Measurements from ENCODE around the gene TENM4. TPM values are rescaled to one million over a fixed set of nuclear protein-coding genes. Genes with fewer than 3 reads are reported as not detected.

The TENM4 gene
- polyA plus RNA-seq, 3 donors: 0.31 to 1.7 TPM; not detected in 1

DNA sequence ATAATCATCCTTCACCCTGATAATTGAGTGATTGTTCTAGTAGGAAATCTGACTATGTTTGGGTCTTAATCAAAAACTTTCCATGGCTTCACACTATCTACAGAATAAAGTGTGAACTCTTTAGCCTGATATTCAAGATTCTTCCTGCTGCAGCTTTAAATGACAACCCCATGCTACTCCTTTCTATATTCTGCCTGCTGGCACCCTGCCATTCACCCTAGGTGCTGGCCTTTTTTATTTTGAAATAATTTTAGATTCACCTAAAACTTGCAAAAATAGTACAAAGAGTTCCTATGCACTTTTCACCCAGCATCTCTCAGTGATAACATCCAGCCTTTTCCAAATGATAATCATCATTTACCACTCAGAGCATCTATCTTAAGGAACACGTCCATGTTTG is 502.8 kb downstream of the TENM4 start:
- WGBS (ENCODE audit: insufficient coverage): 100% methylated on average over 1 of the region's 1 CpG
- TF ChIP-seq, protein P1, sequence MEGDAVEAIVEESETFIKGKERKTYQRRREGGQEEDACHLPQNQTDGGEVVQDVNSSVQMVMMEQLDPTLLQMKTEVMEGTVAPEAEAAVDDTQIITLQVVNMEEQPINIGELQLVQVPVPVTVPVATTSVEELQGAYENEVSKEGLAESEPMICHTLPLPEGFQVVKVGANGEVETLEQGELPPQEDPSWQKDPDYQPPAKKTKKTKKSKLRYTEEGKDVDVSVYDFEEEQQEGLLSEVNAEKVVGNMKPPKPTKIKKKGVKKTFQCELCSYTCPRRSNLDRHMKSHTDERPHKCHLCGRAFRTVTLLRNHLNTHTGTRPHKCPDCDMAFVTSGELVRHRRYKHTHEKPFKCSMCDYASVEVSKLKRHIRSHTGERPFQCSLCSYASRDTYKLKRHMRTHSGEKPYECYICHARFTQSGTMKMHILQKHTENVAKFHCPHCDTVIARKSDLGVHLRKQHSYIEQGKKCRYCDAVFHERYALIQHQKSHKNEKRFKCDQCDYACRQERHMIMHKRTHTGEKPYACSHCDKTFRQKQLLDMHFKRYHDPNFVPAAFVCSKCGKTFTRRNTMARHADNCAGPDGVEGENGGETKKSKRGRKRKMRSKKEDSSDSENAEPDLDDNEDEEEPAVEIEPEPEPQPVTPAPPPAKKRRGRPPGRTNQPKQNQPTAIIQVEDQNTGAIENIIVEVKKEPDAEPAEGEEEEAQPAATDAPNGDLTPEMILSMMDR (IDR thresholded peaks at IDR 0.05): no peak
- Histone ChIP-seq H3K27ac (ENCODE audit: low read depth in 1 of 2, low read length in 2 of 2) (no peak overlapping the region), H4K20me1 (ENCODE audit: insufficient read depth, low read length) (no peaks in the 10 kb centered on the region), H3K9me3 (replicated peaks in 1 of 2; ENCODE audit: control insufficient read depth in 1 of 2, insufficient read depth in 1 of 2, low read length in 2 of 2) (peaks cover 0 to 2% of the 10 kb centered on the region in 2 donors), H3K4me3 (replicated peaks in 1 of 3; ENCODE audit: low read depth in 2 of 3, low read length in 3 of 3) (no peak overlapping the region), H3K9ac (ENCODE audit: insufficient read depth, low read length, poor library complexity, severe bottlenecking) (no peak overlapping the region), H3K27me3 (ENCODE audit: control insufficient read depth in 2 of 2, insufficient read depth in 2 of 2, low read length in 2 of 2) (peaks cover 9 to 25% of the 10 kb centered on the region in 2 donors), H2AFZ (ENCODE audit: insufficient read depth, low read depth, low read length, poor library complexity, severe bottlenecking) (no peak overlapping the region), H3K36me3 (replicated peaks in 1 of 2; ENCODE audit: control insufficient read depth in 1 of 2, insufficient read depth in 2 of 2, low read length in 2 of 2) (no peaks in the 10 kb centered on the region), H3K4me1 (ENCODE audit: control insufficient read depth in 1 of 2, insufficient read depth in 2 of 2, low read length in 2 of 2) (peaks cover 37 to 39% of the 10 kb centered on the region in 2 donors), H3K4me2 (replicated peaks; ENCODE audit: extremely low read depth, low read length, poor library complexity, severe bottlenecking) (no peak overlapping the region), H3K79me2 (ENCODE audit: insufficient read depth, low read length) (no peaks in the 10 kb centered on the region)
- H3K27ac Mint-ChIP-seq: no peak overlapping the region
- peaks cover 32% of the 10 kb centered on the region for H3K4me1 Mint-ChIP-seq
- H3K4me3 Mint-ChIP-seq: peak overlapping the region in 1 of 2 donors; percentile 12
- H3K36me3 Mint-ChIP-seq: no peaks in the 10 kb centered on the region
- peaks cover 0 to 6% (median 2%) of the 10 kb centered on the region in 7 donors for H3K9me3 Mint-ChIP-seq
- peaks cover 16 to 34% (median 22%) of the 10 kb centered on the region in 3 donors for H3K27me3 Mint-ChIP-seq (ENCODE audit: low read depth in 3 of 3)
- DNase-seq: no peak
- intact Hi-C loops (cut with micrococcal nuclease): no loop called here

DNA sequence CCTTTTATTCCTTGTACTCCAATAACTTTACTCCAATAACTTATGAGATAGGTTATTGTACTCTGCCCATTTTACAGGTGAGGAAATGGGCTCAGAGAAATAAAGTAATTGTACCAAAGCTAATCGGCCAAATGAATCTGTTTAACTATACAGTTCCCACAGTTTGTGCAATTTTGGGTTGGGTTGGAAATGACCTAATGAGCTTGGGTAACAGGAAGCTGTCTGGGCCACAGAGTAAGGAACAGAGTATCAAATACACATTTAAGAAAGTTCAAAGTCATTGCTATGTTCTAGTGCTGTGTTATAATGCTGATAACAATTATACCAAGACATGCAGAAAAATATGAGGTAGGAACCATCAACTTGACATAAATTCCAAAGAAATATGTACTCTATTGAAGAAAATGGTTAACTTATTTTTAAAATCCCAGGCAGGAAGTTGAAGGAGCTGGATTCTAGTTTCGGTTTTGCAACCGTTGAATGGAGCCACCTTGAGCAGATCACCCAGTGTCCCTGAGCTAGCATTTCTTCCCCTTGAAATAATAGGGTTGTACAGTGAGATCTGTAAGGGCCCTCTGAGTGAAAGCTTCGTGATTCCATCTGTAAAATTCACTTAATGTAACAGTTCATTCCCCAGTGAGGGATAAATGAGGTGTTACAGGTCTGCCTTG is 505.3 kb downstream of the TENM4 start:
- Histone ChIP-seq H3K9me3 (replicated peaks in 1 of 2; ENCODE audit: control insufficient read depth in 1 of 2, insufficient read depth in 1 of 2, low read length in 2 of 2) (peaks cover 0 to 2% of the 10 kb centered on the region in 2 donors), H3K79me2 (ENCODE audit: insufficient read depth, low read length) (no peaks in the 10 kb centered on the region), H4K20me1 (ENCODE audit: insufficient read depth, low read length) (no peaks in the 10 kb centered on the region), H3K9ac (ENCODE audit: insufficient read depth, low read length, poor library complexity, severe bottlenecking) (no peak overlapping the region), H3K27ac (ENCODE audit: low read depth in 1 of 2, low read length in 2 of 2) (peak overlapping the region; percentile 69 to 71), H3K4me3 (replicated peaks in 1 of 3; ENCODE audit: low read depth in 2 of 3, low read length in 3 of 3) (peak overlapping the region in 2 of 3 experiments; percentile 25 to 61), H3K4me1 (ENCODE audit: control insufficient read depth in 1 of 2, insufficient read depth in 2 of 2, low read length in 2 of 2) (peaks cover 40 to 43% of the 10 kb centered on the region in 2 donors), H2AFZ (ENCODE audit: insufficient read depth, low read depth, low read length, poor library complexity, severe bottlenecking) (peak overlapping the region; percentile 11), H3K36me3 (replicated peaks in 1 of 2; ENCODE audit: control insufficient read depth in 1 of 2, insufficient read depth in 2 of 2, low read length in 2 of 2) (no peaks in the 10 kb centered on the region), H3K4me2 (replicated peaks; ENCODE audit: extremely low read depth, low read length, poor library complexity, severe bottlenecking) (peak overlapping the region; percentile 67), H3K27me3 (ENCODE audit: control insufficient read depth in 2 of 2, insufficient read depth in 2 of 2, low read length in 2 of 2) (peaks cover 12 to 13% of the 10 kb centered on the region in 2 donors)
- no peaks in the 10 kb centered on the region for H3K36me3 Mint-ChIP-seq
- DNase-seq: peak; percentile 60 to 76 (median 75)
- peaks cover 38% of the 10 kb centered on the region for H3K4me1 Mint-ChIP-seq
- H3K9me3 Mint-ChIP-seq: peaks cover 0 to 8% (median 2%) of the 10 kb centered on the region in 7 donors
- TF ChIP-seq, protein P1 (IDR thresholded peaks at IDR 0.05): no peak
- intact Hi-C loops (cut with micrococcal nuclease): no loop called here
- peaks cover 10 to 23% (median 13%) of the 10 kb centered on the region in 3 donors for H3K27me3 Mint-ChIP-seq (ENCODE audit: low read depth in 3 of 3)
- peak overlapping the region; percentile 51 to 78 for H3K4me3 Mint-ChIP-seq
- peak overlapping the region; percentile 53 to 94 (median 85) for H3K27ac Mint-ChIP-seq
- 30% methylated on average over 2 of the region's 4 CpGs for WGBS (ENCODE audit: insufficient coverage)

Measured in CD14-positive monocyte (primary cell).